ENCODE data around the gene GLCE.

DNA sequence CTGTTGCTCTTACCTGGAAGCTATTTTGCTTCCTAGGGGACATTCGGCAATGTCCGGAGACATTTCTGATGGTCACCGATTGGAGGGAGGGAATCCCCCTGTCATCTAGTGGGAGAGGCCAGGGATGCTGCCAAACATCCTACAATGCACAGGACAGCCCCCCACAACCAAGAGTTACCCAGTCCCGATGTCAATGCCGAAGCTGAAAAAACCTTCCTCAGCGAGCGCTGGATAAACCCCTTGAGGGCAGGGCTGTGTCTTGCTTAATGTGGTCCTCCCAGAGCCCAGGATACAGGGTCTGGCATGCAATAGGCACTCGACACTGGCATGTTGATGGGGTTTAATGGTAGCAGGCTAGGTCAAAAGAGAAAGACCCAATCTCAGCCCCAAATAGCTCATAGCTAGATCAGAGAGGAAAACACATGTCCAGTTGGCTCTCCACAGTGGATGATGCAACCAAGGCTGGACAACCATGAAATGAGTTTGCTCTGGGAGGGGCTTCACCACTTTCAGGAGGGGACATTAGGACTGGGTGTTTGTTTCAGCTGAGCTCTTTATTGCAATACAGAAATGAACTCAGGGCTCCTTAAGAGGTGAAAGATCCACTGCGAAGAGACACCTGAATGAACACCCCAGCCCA is 121.8 kb downstream of the GLCE start:
- no peak for TF ChIP-seq FOS (IDR thresholded peaks at IDR 0.05; ENCODE audit: extremely low read depth, insufficient read length)
- TF ChIP-seq TBP (optimal IDR thresholded peaks at IDR 0.05; ENCODE audit: low read depth, low read length), result no peak
